GM18505 (cell line): Measurements from ENCODE around the gene FLRT1.

Experiments used
- ATAC-seq: cut with Tn5 transposase; IDR thresholded peaks from one replicate; pipeline ENCODE4 v1.9.1; 2021; ENCODE audit not compliant: unreplicated experiment
- POLR2A ChIP-seq: IDR thresholded peaks from 4 replicates; pipeline ENCODE4 v1.6.1; 2011; ENCODE audit warnings: borderline replicate concordance; ENCODE audit not compliant: insufficient read depth, insufficient read length; ENCODE audit errors: extremely low read depth

FLRT1 gene

GRCh38 chr11:64015510-64015909 lies 20.2 kb upstream of the FLRT1 start:
- no peak for TF ChIP-seq POLR2A
- no peak for ATAC-seq

- no peak for ATAC-seq
- no peak for TF ChIP-seq POLR2A
Measured at GRCh38 chr11:64015935-64016845, 19.5 kb upstream of the FLRT1 start.

- ATAC-seq: no peak
- no peak for TF ChIP-seq POLR2A
Measured at GRCh38 chr11:64017945-64018224, 17.8 kb upstream of the FLRT1 start.

- no peak for TF ChIP-seq POLR2A
- ATAC-seq: no peak
Measured at GRCh38 chr11:64018310-64018709, 17.4 kb upstream of the FLRT1 start.

- ATAC-seq: no peak
- no peak for TF ChIP-seq POLR2A
Measured at GRCh38 chr11:64019106-64020037, 16.4 kb upstream of the FLRT1 start.

GRCh38 chr11:64020976-64021756 lies 14.6 kb upstream of the FLRT1 start:
- no peak for ATAC-seq
- no peak for TF ChIP-seq POLR2A

GRCh38 chr11:64021757-64022093 lies 14.0 kb upstream of the FLRT1 start:
- ATAC-seq: no peak
- TF ChIP-seq POLR2A: no peak

- ATAC-seq: no peak
- TF ChIP-seq POLR2A: no peak
Measured at GRCh38 chr11:64022125-64022784, 13.5 kb upstream of the FLRT1 start.

GRCh38 chr11:64023712-64024710 lies 11.7 kb upstream of the FLRT1 start:
- TF ChIP-seq POLR2A: no peak
- ATAC-seq: no peak

GRCh38 chr11:64025205-64025604 lies 10.5 kb upstream of the FLRT1 start:
- TF ChIP-seq POLR2A: no peak
- ATAC-seq: no peak

- ATAC-seq: no peak
- TF ChIP-seq POLR2A: no peak
Measured at GRCh38 chr11:64026575-64027205, 9.0 kb upstream of the FLRT1 start.
